ENCODE measurements around the gene PPIL6.

GRCh38 chr6:109475625-109476024 lies 35.2 kb upstream of the PPIL6 start:
- TF ChIP-seq CTCF (IDR thresholded peaks at IDR 0.05) (no peak), POLR2A (IDR thresholded peaks at IDR 0.05) (no peak)
